OCI-LY3 (cell line): ENCODE results near the gene PERM1.

Experiments used
- H2AFZ ChIP-seq: fragments of 200-600, 300-600 bp; shearing (Covaris generic); 2 replicates; pipeline ENCODE4 v1.6.0; 2014; ENCODE audit warnings: antibody characterized with exemption, low read depth, low read length
- H3K27ac ChIP-seq: fragments of 200-600, 300-600 bp; sonication (generic); 2 replicates; pipeline ENCODE4 v1.5.1; 2014; ENCODE audit warnings: mild to moderate bottlenecking, low read length, moderate library complexity, mixed read lengths
- H3K27me3 ChIP-seq: fragments of 200-600, 300-600 bp; sonication (generic); 2 replicates; pipeline ENCODE4 v1.6.1; 2014; ENCODE audit warnings: low read depth, low read length, mixed read lengths
- H3K36me3 ChIP-seq: fragments of 200-600, 300-600 bp; sonication (generic); replicated peaks from 2 replicates; pipeline ENCODE3; 2014; ENCODE audit warnings: low read depth, low read length, mixed read lengths
- H3K4me1 ChIP-seq: fragments of 300-600, 200-600 bp; sonication (generic); 2 replicates; pipeline ENCODE4 v1.6.1; 2014; ENCODE audit warnings: low read length, mixed read lengths
- H3K4me2 ChIP-seq: fragments of 200-600, 300-600 bp; sonication (generic); 2 replicates; pipeline ENCODE4 v1.6.1; 2014; ENCODE audit warnings: low read length, mixed read lengths
- H3K4me3 ChIP-seq: fragments of 300-600, 200-600 bp; sonication (generic); 2 replicates; pipeline ENCODE4 v1.5.1; 2014; ENCODE audit warnings: antibody characterized with exemption, mild to moderate bottlenecking, low read length, moderate library complexity
- H3K79me2 ChIP-seq: fragments of 300-600, 200-600 bp; shearing (Covaris generic); 2 replicates; pipeline ENCODE4 v1.6.1; 2014; ENCODE audit warnings: mild to moderate bottlenecking, low read length, mixed read lengths
- H3K9ac ChIP-seq: fragments of 300-600, 200-600 bp; shearing (Covaris generic); 2 replicates; pipeline ENCODE4 v1.6.0; 2014; ENCODE audit warnings: mild to moderate bottlenecking, low read length, moderate library complexity
- H3K9me3 ChIP-seq: fragments of 200-600, 300-600 bp; shearing (Covaris generic); 2 replicates; pipeline ENCODE4 v1.6.1; 2014; ENCODE audit warnings: low read length, mixed read lengths; ENCODE audit not compliant: insufficient read depth
- H4K20me1 ChIP-seq: fragments of 200-600, 300-600 bp; sonication (generic); 2 replicates; pipeline ENCODE4 v1.6.1; 2016; ENCODE audit warnings: low read length, mixed read lengths; ENCODE audit not compliant: insufficient read depth
- CTCF ChIP-seq: fragments of 200-600, 300-600 bp; sonication (generic); IDR thresholded peaks from 2 replicates; pipeline ENCODE4 v1.5.1; 2014; ENCODE audit warnings: antibody characterized with exemption, low read length, low read depth
- EZH2phosphoT487 ChIP-seq: fragments of 200-600 bp; shearing (Covaris generic); IDR thresholded peaks from 2 replicates; pipeline ENCODE4 v1.6.1; 2018; ENCODE audit warnings: antibody characterized with exemption, mixed run types, low read depth

PERM1 gene

GRCh38 chr1:1004780-1005697 is 23.1 kb upstream of the PERM1 start:
- no peaks in the 10 kb centered on the region for H3K79me2 ChIP-seq
- TF ChIP-seq EZH2phosphoT487 (no peak), CTCF (no peak)
- no peaks in the 10 kb centered on the region for H4K20me1 ChIP-seq
- no peaks in the 10 kb centered on the region for H3K36me3 ChIP-seq
- H3K4me1 ChIP-seq, result peaks cover 3% of the 10 kb centered on the region; the same call in 1 of the 2 replicates
- H3K27ac ChIP-seq, result no peak overlapping the region
- no peak overlapping the region for H3K9ac ChIP-seq
- H3K4me2 ChIP-seq, result no peak overlapping the region
- H3K9me3 ChIP-seq, result no peaks in the 10 kb centered on the region
- no peak overlapping the region for H2AFZ ChIP-seq
- no peak overlapping the region for H3K4me3 ChIP-seq
- peaks cover 29% of the 10 kb centered on the region for H3K27me3 ChIP-seq

DNA sequence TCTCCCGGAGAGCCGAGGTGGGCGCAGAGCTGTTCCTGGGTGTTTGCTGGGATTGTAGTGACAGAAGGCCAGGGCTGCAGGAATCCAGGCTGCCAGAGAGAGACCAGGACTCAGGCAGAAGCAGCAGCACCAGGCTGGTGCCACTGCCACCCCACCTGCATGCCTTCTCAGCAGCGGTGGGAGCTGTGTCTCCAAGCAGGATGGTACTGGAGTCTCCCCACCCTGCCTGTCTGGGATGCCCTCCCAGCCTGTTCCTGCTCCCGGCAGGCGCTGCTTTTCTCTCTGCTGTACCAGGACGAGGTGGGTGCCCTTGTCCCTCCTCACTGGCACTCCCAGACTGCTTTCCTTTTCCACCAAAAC is 22.5 kb upstream of the PERM1 start:
- peaks cover 29% of the 10 kb centered on the region for H3K27me3 ChIP-seq

GRCh38 chr1:1003618-1004419 is 21.9 kb upstream of the PERM1 start:
- no peak overlapping the region for H3K27ac ChIP-seq
- H3K4me2 ChIP-seq, result no peak overlapping the region
- H3K4me3 ChIP-seq, result no peak overlapping the region
- no peaks in the 10 kb centered on the region for H3K9me3 ChIP-seq
- H3K27me3 ChIP-seq, result peaks cover 29% of the 10 kb centered on the region
- H3K79me2 ChIP-seq, result no peaks in the 10 kb centered on the region
- H4K20me1 ChIP-seq, result no peaks in the 10 kb centered on the region
- H3K4me1 ChIP-seq, result peaks cover 3% of the 10 kb centered on the region; the same call in 1 of the 2 replicates
- TF ChIP-seq EZH2phosphoT487, result no peak
- no peak for TF ChIP-seq CTCF
- no peak overlapping the region for H2AFZ ChIP-seq
- H3K9ac ChIP-seq, result no peak overlapping the region
- no peaks in the 10 kb centered on the region for H3K36me3 ChIP-seq

More for the DNA sequence above, 22.5 kb upstream of the PERM1 start:
- Histone ChIP-seq H3K4me2 (no peak overlapping the region), H3K4me1 (peaks cover 3% of the 10 kb centered on the region; the same call in 1 of the 2 replicates), H3K9me3 (no peaks in the 10 kb centered on the region), H3K9ac (no peak overlapping the region), H3K4me3 (no peak overlapping the region), H3K27ac (no peak overlapping the region), H3K79me2 (no peaks in the 10 kb centered on the region), H2AFZ (no peak overlapping the region), H4K20me1 (no peaks in the 10 kb centered on the region), H3K36me3 (no peaks in the 10 kb centered on the region)
- TF ChIP-seq CTCF (no peak), EZH2phosphoT487 (no peak)
